GM12878 (cell line): ENCODE measurements around the gene RAB3GAP1. TPM values are rescaled to one million over a fixed set of nuclear protein-coding genes. Genes with fewer than 3 reads are reported as not detected.

Source experiments
- ATAC-seq: fragments of 200-7000 bp; cut with Tn5 transposase; 3 replicates; pipeline ENCODE4 v1.9.1; 2020; ENCODE audit warnings: mild to moderate bottlenecking, moderate library complexity
- BruUV-seq: library from RNA; stranded (reverse); fragments of 400-500 nt; replicated peaks from 2 replicates; lab custom pipeline; 2021; lab: Mats Ljungman, UMichigan
- CTCF ChIA-PET: fragments of 300-600 bp; sonication (Branson Sonifier 250); formaldehyde crosslinking; extraction: SDS; loops from one replicate; lab custom pipeline; 2021; ENCODE audit warnings: inconsistent platforms; lab: Yijun Ruan, JAX
- POLR2A ChIA-PET: fragments of 350-600 bp; formaldehyde crosslinking; extraction: SDS; loops from one replicate; lab custom pipeline; 2021; ENCODE audit warnings: inconsistent platforms; lab: Charles Lee
- RAD21 ChIA-PET: fragments of 300-600 bp; sonication (Branson Sonifier 250); formaldehyde crosslinking; loops from one replicate; lab custom pipeline; 2023; ENCODE audit warnings: antibody characterized with exemption; ENCODE audit not compliant: unreplicated experiment; lab: Charles Lee
- SMC1A ChIA-PET: fragments of 300-600 bp; sonication (Branson Sonifier 250); formaldehyde crosslinking; loops from one replicate; lab custom pipeline; 2023; ENCODE audit not compliant: unreplicated experiment, uncharacterized antibody; lab: Charles Lee
- DNase-seq: peaks from one replicate; pipeline ENCODE4 v3.0.0-alpha.2; 2011; ENCODE audit warnings: low read depth, low spot score
- FAIRE-seq: peaks from 3 replicates; lab custom pipeline; 2011; peaks lifted over from hg19 to GRCh38; lab: Jason Lieb, UNC
- H2AFZ ChIP-seq: 2 replicates; pipeline ENCODE4 v1.6.0; 2011; ENCODE audit warnings: low read depth, low read length, control low read depth; ENCODE audit not compliant: control insufficient read depth
- H3K27ac ChIP-seq: 2 replicates; pipeline ENCODE4 v1.5.1; 2011; ENCODE audit warnings: control low read depth; ENCODE audit not compliant: control insufficient read depth, insufficient read depth
- H3K27me3 ChIP-seq, 2 experiments: replicated peaks in 1 of 2; 2 replicates each; pipeline versions ENCODE4 v1.6.0 to v1.6.1; 2011; ENCODE audit warnings: low read length in 1 of 2; ENCODE audit not compliant: control insufficient read depth in 2 of 2, insufficient read depth in 2 of 2
- H3K36me3 ChIP-seq, 2 experiments: 2 replicates each; pipeline ENCODE4 v1.5.1; 2011; ENCODE audit warnings: low read length in 1 of 2; ENCODE audit not compliant: control insufficient read depth in 2 of 2, insufficient read depth in 2 of 2
- H3K4me1 ChIP-seq: 2 replicates; pipeline ENCODE4 v1.6.1; 2011; ENCODE audit warnings: mild to moderate bottlenecking, low read length, moderate library complexity, mixed read lengths; ENCODE audit not compliant: control insufficient read depth, insufficient read depth
- H3K4me2 ChIP-seq: 2 replicates; pipeline ENCODE4 v1.6.0; 2011; ENCODE audit warnings: control low read depth; ENCODE audit not compliant: control insufficient read depth, insufficient read depth
- H3K4me3 ChIP-seq: fragments of 200-600 bp; sonication (generic); 2 replicates; pipeline ENCODE4 v1.5.1; 2016
- H3K79me2 ChIP-seq: 2 replicates; pipeline ENCODE4 v1.6.0; 2011; ENCODE audit warnings: low read length; ENCODE audit not compliant: control insufficient read depth, insufficient read depth
- H3K9ac ChIP-seq: 2 replicates; pipeline ENCODE4 v1.8.0; 2011; ENCODE audit warnings: low read length, control low read depth, mixed read lengths; ENCODE audit not compliant: control insufficient read depth, insufficient read depth
- H3K9me3 ChIP-seq: replicated peaks from 3 replicates; pipeline ENCODE4 v1.5.1; 2011; ENCODE audit warnings: mild to moderate bottlenecking, low read length; ENCODE audit not compliant: control insufficient read depth, insufficient read depth
- H4K20me1 ChIP-seq: 2 replicates; pipeline ENCODE4 v1.6.0; 2011; ENCODE audit not compliant: control insufficient read depth, insufficient read depth
- BHLHE40 ChIP-seq, 2 experiments: fragments of 450-650 bp in 1 of 2; IDR thresholded peaks; 2 replicates each; pipeline ENCODE4 v1.6.1; 2011 to 2017; ENCODE audit warnings: low read depth in 2 of 2, borderline replicate concordance in 1 of 2, improper control_type of control experiment in 1 of 2, low read length in 1 of 2, mild to moderate bottlenecking in 1 of 2
- CHD4 ChIP-seq: fragments of 200-600 bp; sonication (generic); IDR thresholded peaks from 2 replicates; pipeline ENCODE4 v1.6.1; 2016; ENCODE audit warnings: mild to moderate bottlenecking
- CREB1 ChIP-seq: IDR thresholded peaks from 2 replicates; pipeline ENCODE4 v1.6.1; 2012; ENCODE audit warnings: low read depth, mild to moderate bottlenecking, inconsistent platforms
- FOXK2 ChIP-seq: fragments of 450-650 bp; IDR thresholded peaks from 2 replicates; pipeline ENCODE4 v1.6.1; 2017; ENCODE audit warnings: mild to moderate bottlenecking, moderate library complexity
- FOXM1 ChIP-seq: IDR thresholded peaks from 2 replicates; pipeline ENCODE4 v1.6.1; 2012; ENCODE audit warnings: low read depth, mild to moderate bottlenecking, inconsistent platforms, low read length, moderate library complexity
- IRF4 ChIP-seq: IDR thresholded peaks from 2 replicates; pipeline ENCODE4 v1.6.1; 2011; ENCODE audit warnings: low read depth, low read length
- NR2F1 ChIP-seq: fragments of 450-650 bp; conservative IDR thresholded peaks from 2 replicates; pipeline ENCODE4 v1.6.1; 2017; ENCODE audit warnings: mild to moderate bottlenecking
- RCOR1 ChIP-seq: conservative IDR thresholded peaks from 2 replicates; pipeline ENCODE4 v1.6.1; 2012; ENCODE audit warnings: low read depth, low read length, improper control_type of control experiment
- RELA ChIP-seq: fragments of 450-650 bp; IDR thresholded peaks from 2 replicates; pipeline ENCODE4 v1.8.0; 2014; ENCODE audit warnings: borderline replicate concordance; ENCODE audit not compliant: partially characterized antibody
- SMARCA5 ChIP-seq: fragments of 450-650 bp; IDR thresholded peaks from 2 replicates; pipeline ENCODE4 v1.6.1; 2017; ENCODE audit warnings: mild to moderate bottlenecking
- SUPT20H ChIP-seq: IDR thresholded peaks from 2 replicates; pipeline ENCODE4 v1.6.1; 2011; ENCODE audit warnings: low read depth, mild to moderate bottlenecking, low read length, moderate library complexity, borderline replicate concordance; ENCODE audit not compliant: control insufficient read depth
- YBX1 ChIP-seq: fragments of 450-650 bp; IDR thresholded peaks from 2 replicates; pipeline ENCODE4 v1.6.1; 2016; ENCODE audit warnings: antibody characterized with exemption
- ZNF622 ChIP-seq: fragments of 450-650 bp; IDR thresholded peaks from 2 replicates; pipeline ENCODE4 v1.6.1; 2017; ENCODE audit warnings: mild to moderate bottlenecking, inconsistent platforms
- WGBS: methylation state at CpG from one replicate; pipeline ENCODE4 v1.1.6; 2016; ENCODE audit warnings: low lambda C conversion rate; ENCODE audit not compliant: insufficient replicate concordance, insufficient coverage; ENCODE audit errors: missing lambda C conversion rate; 5-methylcytosine and 5-hydroxymethylcytosine counted together
- in situ Hi-C: fragments of 300-500 bp; cut with MboI; formaldehyde crosslinking; loops from 9 replicates; pipeline ENCODE4 v1.14.3; 2018; ENCODE audit warnings: mixed read lengths
- intact Hi-C: fragments of 100-400 bp; cut with micrococcal nuclease; formaldehyde crosslinking; loops from one replicate; pipeline ENCODE4 v1.14.2; 2022; ENCODE audit not compliant: unreplicated experiment
- polyA plus RNA-seq, 11 experiments: library from polyadenylated mRNA; depleted of rRNA in 4 of 11; unstranded in 6 of 11; stranded (reverse) in 5 of 11; fragments of >200 nt; fragmentation: Nextera tagmentation in 4 of 11; fragmentation: Illumina TruSeq in 1 of 11; extraction: Ambion mirVana in 4 of 11; extraction: Trizol in 1 of 11; gene quantifications; 1 replicate in 1 of 11; 2 replicates in 10 of 11; pipeline versions ENCODE4 v1.2.1 to v1.2.3, GENCODE V29; 2011 to 2016; ENCODE audit warnings: inconsistent platforms in 2 of 11, missing spikeins in 2 of 11, low read depth in 1 of 11
- total RNA-seq, 4 experiments: library from RNA; depleted of rRNA in 3 of 4; stranded (reverse); fragments of >200 nt in 3 of 4; fragmentation: Illumina TruSeq in 1 of 4; extraction: Trizol in 1 of 4; gene quantifications; 2 replicates each; pipeline versions ENCODE4 v1.2.1 to v1.2.3, GENCODE V29; 2013 to 2021

Gene RAB3GAP1
- total and polyA plus RNA-seq, 10 of the 15 experiments (the other 5 are each of a cell fraction or from before 2014, with no cell fraction given): 13.7 to 36.9 (median 21.0) TPM

- no peaks in the 10 kb centered on the region for H3K36me3 ChIP-seq
- ChIA-PET CTCF (interaction anchor here (1.1 kb wide), 1 partner anchor 46 kb away, joined by 3 read pairs; no protein-coding TSS in a partner anchor), RAD21 (interaction anchor here (1.6 kb wide), 1 partner anchor 133 kb away, joined by 4 read pairs; no protein-coding TSS in a partner anchor)
- H3K9ac ChIP-seq: no peak overlapping the region
- no peak overlapping the region for H3K27ac ChIP-seq
- H3K27me3 ChIP-seq: no peaks in the 10 kb centered on the region; a peak in 1 of 4 replicates
- no peak for TF ChIP-seq CHD4
- TF ChIP-seq FOXK2: no peak
- TF ChIP-seq RELA: no peak
- no peak for TF ChIP-seq FOXM1
- no peak for TF ChIP-seq RCOR1
- no peak for TF ChIP-seq YBX1
- TF ChIP-seq SMARCA5: no peak
- no peak for TF ChIP-seq IRF4
- no peak for TF ChIP-seq BHLHE40 (IDR thresholded peaks at IDR 0.05; ENCODE audit: borderline replicate concordance in 1 of 2, low read depth in 2 of 2, low read length in 1 of 2)
- no peak for TF ChIP-seq ZNF622
- no peak for TF ChIP-seq CREB1
- no peak for TF ChIP-seq NR2F1
- no peak for TF ChIP-seq SUPT20H
- TF ChIP-seq, all 136 proteins: peak for 0
- Histone ChIP-seq H3K9me3 (no peaks in the 10 kb centered on the region), H3K79me2 (peaks cover 32% of the 10 kb centered on the region), H3K4me1 (no peaks in the 10 kb centered on the region), H4K20me1 (no peaks in the 10 kb centered on the region), H3K4me3 (no peak overlapping the region), H3K4me2 (no peak overlapping the region), H2AFZ (no peak overlapping the region)
- ChIA-PET POLR2A (no interaction called here), SMC1A (interaction anchor here (0.6 to 1.3 kb wide), 4 partner anchors 9 to 823 kb away, joined by 3 to 6 read pairs (median 4); no protein-coding TSS in a partner anchor)
- no TSS peak for BruUV-seq
- DNase-seq (no peak), ATAC-seq (no peak), FAIRE-seq (no peak)
- intact Hi-C loops: no loop called here
- 95% methylated on average over 6 of the region's 6 CpGs for WGBS
- in situ Hi-C loops: no loop called here
Observed at GRCh38 chr2:135050684-135051083, 1.4 kb upstream of the RAB3GAP1 start.
